HL-60 (cell line): ENCODE measurements around the gene GTPBP6.
"Not testable (repeated sequence)": the region's sequence is repeated elsewhere in the genome, so short reads cannot be mapped to it uniquely, and the experiment has no call there.

Experiments used
- DNase-seq, 2 experiments: peaks; one replicate each; pipeline ENCODE4 v3.0.0-alpha.2; 2010 to 2020; ENCODE audit warnings: low read depth in 1 of 2, low spot score in 1 of 2
- H3K27ac ChIP-seq: fragments of 250-450 bp; sonication (Bioruptor Pico); replicated peaks from 2 replicates; pipeline ENCODE4 v1.5.1; 2020; ENCODE audit warnings: mild to moderate bottlenecking, moderate library complexity
- H3K27me3 ChIP-seq: fragments of 250-450 bp; sonication (Bioruptor Pico); 2 replicates; pipeline ENCODE4 v1.5.1; 2021; ENCODE audit warnings: mild to moderate bottlenecking, moderate library complexity; ENCODE audit not compliant: insufficient read depth, poor library complexity, severe bottlenecking
- H3K4me3 ChIP-seq: replicated peaks from 2 replicates; pipeline ENCODE4 v1.5.1; 2011; ENCODE audit warnings: mild to moderate bottlenecking, control low read depth, low read length; ENCODE audit not compliant: insufficient read depth
- GABPA ChIP-seq: IDR thresholded peaks from 2 replicates; pipeline ENCODE4 v1.6.1; 2012; ENCODE audit warnings: low read depth
- POLR2AphosphoS5 ChIP-seq: IDR thresholded peaks from 2 replicates; pipeline ENCODE4 v1.6.1; 2012; ENCODE audit warnings: low read depth
- REST ChIP-seq: IDR thresholded peaks from 2 replicates; pipeline ENCODE4 v1.6.1; 2012; ENCODE audit warnings: low read depth; ENCODE audit not compliant: insufficient replicate concordance
- SPI1 ChIP-seq: IDR thresholded peaks from 2 replicates; pipeline ENCODE4 v1.6.1; 2012; ENCODE audit warnings: low read depth, mild to moderate bottlenecking, borderline replicate concordance
- TF ChIP-seq, protein P1 (sequence below): IDR thresholded peaks from one replicate; pipeline ENCODE4 v1.5.1; 2011; ENCODE audit warnings: low read length, control low read depth, inconsistent platforms; ENCODE audit not compliant: insufficient read depth

Gene GTPBP6

GRCh38 chrX:285076-285677 is 33.4 kb downstream of the GTPBP6 start:
- no peak overlapping the region for H3K27ac ChIP-seq
- H3K4me3 ChIP-seq = no peak overlapping the region
- no peaks in the 10 kb centered on the region for H3K27me3 ChIP-seq
- TF ChIP-seq POLR2AphosphoS5 (no peak), REST (no peak), GABPA (no peak), SPI1 (no peak)
- TF ChIP-seq, protein P1, sequence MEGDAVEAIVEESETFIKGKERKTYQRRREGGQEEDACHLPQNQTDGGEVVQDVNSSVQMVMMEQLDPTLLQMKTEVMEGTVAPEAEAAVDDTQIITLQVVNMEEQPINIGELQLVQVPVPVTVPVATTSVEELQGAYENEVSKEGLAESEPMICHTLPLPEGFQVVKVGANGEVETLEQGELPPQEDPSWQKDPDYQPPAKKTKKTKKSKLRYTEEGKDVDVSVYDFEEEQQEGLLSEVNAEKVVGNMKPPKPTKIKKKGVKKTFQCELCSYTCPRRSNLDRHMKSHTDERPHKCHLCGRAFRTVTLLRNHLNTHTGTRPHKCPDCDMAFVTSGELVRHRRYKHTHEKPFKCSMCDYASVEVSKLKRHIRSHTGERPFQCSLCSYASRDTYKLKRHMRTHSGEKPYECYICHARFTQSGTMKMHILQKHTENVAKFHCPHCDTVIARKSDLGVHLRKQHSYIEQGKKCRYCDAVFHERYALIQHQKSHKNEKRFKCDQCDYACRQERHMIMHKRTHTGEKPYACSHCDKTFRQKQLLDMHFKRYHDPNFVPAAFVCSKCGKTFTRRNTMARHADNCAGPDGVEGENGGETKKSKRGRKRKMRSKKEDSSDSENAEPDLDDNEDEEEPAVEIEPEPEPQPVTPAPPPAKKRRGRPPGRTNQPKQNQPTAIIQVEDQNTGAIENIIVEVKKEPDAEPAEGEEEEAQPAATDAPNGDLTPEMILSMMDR = no peak
- DNase-seq = no peak

DNA sequence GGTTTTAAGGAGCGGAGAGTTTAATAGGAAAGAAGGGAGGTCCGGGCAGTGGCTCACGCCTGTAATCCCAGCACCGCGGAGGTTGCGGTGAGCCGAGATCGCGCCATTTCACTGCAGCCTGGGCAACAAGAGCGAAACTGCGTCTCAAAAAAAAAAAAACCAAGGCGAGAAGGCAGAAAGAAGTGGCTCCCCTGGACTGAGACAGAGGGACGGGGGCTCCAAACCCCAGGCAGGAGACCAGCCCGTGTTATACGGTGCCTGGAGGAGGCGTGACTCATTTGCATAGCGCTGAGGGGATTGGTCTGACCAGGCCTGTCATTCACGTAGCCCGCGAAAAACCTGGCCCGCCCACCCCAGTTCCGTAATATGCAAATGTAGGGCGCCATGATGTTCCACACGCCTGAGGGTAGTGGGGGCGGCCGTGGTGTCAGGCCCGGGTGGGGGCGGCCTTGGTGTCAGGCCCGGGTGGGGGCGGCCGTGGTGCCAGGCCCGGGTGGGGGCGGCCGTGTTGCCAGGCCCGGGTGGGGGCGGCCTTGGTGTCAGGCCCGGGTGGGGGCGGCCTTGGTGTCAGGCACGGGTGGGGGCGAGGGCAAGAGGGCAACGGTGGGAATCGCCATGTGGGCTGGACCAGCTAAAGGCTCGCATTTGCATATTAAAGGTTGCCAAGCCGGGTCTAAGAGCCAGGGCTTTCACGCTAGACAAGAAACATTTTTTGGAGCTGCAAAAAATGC is 35.3 kb downstream of the GTPBP6 start:
- Histone ChIP-seq H3K4me3 (peak overlapping the region; percentile 37), H3K27me3 (no peaks in the 10 kb centered on the region), H3K27ac (peak overlapping the region; percentile 82)
- DNase-seq = peak; percentile 70 to 97
- TF ChIP-seq REST = no peak
- TF ChIP-seq GABPA = no peak
- peak; percentile 7; the same call in 1 of the 2 replicates for TF ChIP-seq SPI1
- TF ChIP-seq POLR2AphosphoS5 = 0 out of 2 replicates have a peak, but pooled peaks have one; percentile 40
- TF ChIP-seq, protein P1 = no peak

DNA sequence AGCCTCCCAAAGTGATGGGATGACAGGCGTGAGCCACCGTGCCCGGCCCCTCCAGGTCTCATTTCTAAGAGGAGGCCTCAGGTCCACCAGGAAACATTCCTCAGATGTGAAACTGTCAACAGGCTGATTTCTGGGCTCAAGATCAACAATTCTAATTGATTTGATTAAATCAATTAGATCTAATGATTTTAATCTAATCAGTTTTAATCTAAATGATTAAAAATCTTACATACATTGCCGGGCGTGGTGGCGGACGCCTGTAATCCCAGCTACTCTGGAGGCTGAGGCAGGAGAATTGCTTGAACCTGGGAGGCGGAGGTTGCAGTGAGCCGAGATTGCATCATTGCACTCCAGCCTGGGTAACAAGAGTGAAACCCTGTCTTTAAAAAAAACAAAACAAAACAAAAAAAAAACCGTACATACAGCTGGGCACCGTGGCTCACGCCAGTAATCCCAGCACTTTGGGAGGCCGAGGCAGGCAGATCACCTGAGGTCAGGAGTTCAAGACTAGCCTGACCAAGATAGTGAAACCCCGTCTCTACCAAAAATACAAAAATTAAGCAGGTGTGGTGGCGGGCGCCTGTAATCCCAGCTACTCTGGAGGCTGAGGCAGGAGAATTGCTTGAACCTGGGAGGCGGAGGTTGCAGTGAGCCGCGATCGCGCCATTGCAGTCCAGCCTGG is 36.5 kb downstream of the GTPBP6 start:
- peak overlapping the region; percentile 82 for H3K27ac ChIP-seq
- not testable (repeated sequence) for H3K27me3 ChIP-seq, H3K4me3 ChIP-seq
- DNase-seq = peak in 1 of 2 experiments; percentile 31
